Left renal cortex interstitium (tissue), 4 donors: ENCODE measurements around the gene LUC7L. TPM values are rescaled to one million over a fixed set of nuclear protein-coding genes. Genes with fewer than 3 reads are reported as not detected.
"Not testable (repeated sequence)": the region's sequence is repeated elsewhere in the genome, so short reads cannot be mapped to it uniquely, and the experiment has no call there.

Experiments
- DNase-seq, 4 donors: peaks; one replicate each; pipeline ENCODE4 v3.0.0-alpha.2; 2013; ENCODE audit warnings: low read depth in 4 of 4, low spot score in 2 of 4, missing footprints in 1 of 4
- polyA plus RNA-seq, 4 donors: library from polyadenylated mRNA; unstranded; fragments of 120-200 nt; gene quantifications; one replicate each; pipeline ENCODE4 v1.2.1, GENCODE V29; 2013; ENCODE audit not compliant: insufficient read length in 4 of 4

The LUC7L gene
- polyA plus RNA-seq, 4 donors, result 98.9 to 185 (median 135) TPM

DNA sequence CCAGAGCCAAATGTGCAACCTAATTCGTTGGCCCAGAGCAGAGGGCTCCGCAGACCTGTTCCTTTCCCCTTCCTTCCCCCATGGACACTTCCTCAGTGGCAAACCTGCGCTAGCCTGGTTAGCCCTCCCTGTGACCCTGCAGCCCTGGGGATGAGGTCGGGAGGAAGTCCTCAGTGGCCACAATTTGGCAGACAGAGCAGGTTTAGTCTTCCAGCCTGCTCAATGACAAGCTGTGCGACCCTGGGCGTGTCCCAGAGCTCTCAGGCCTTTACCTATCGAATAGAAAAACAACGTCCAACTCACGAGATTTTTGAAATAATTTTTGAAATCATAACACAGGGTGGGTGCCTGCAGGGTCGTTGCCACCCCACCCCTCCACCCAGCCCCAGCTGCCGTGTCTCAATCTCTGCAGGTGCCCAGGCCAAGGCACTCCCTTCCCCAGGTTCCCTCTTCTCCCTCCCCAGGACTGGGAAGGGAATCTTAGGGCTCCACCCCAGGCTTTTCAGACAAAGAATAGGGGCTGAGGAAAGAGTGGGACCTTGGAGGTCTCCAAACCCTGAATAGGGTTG, 62.0 kb downstream of the LUC7L start:
- DNase-seq, result no peak

DNA sequence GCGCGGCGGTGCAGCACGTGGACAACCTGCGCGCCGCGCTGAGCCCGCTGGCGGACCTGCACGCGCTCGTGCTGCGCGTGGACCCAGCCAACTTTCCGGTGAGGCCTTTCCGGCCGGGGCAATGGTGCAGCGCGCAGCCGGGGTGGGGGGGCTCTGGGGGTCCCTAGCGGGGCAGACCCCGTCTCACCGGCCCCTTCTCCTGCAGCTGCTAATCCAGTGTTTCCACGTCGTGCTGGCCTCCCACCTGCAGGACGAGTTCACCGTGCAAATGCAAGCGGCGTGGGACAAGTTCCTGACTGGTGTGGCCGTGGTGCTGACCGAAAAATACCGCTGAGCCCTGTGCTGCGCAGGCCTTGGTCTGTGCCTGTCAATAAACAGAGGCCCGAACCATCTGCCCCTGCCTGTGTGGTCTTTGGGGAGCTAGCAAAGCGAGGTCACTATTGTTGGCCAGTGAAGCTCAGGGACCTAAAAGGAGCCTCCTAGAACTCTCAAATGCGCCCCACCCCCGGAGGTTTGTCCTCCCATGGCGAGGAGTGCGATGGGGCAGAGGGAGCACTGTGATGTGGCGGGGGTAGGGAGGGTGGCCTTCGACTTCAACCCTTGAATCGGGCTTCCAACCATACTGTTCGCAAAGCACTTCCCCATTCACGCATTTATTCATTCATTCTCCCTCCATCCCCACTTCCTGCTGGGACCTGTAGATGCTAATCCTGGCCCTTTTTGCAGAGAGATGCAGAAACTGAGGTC, 62.7 kb downstream of the LUC7L start:
- DNase-seq, result no peak

DNA sequence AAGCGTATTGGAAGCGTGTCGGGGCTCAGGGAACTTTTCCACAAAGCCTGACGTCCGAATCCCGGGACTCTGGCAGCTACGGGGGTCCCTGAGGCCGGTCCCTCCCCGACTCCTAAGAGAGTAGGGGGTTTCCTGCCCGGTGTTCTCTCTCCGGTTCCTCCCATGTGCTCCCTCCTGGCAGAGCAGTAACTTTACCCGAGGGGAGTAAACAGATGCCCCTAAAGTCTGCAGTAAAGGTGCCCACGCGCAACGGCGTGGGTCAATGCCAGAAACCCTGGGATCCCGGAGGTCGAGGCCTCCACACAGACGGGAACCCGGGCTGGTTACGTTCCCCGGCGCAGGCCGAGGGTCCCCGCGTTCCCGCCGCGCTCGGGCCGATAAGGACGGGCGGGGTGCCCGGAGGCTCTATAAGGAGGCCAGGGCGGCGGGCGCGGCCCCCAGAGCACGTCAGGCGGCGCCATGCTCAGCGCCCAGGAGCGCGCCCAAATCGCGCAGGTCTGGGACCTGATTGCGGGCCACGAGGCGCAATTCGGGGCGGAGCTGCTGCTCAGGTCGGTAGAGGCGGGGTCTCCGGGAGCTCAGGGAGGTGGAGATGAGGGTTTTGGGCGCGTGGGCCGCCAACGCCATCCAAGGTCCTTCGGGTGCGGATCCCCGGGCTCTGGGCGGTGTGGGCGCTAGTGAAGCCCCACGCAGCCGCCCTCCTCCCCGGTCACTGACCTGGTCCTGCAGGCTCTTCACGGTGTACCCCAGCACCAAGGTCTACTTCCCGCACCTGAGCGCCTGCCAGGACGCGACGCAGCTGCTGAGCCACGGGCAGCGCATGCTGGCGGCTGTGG, 63.5 kb downstream of the LUC7L start, which contains the start of gene HBM:
Gene HBM, plus strand, starts transcription at position 440 of the 836 bp plus-strand sequence. Its CDS starts 20 bp downstream, at position 460.
- no peak for DNase-seq

DNA sequence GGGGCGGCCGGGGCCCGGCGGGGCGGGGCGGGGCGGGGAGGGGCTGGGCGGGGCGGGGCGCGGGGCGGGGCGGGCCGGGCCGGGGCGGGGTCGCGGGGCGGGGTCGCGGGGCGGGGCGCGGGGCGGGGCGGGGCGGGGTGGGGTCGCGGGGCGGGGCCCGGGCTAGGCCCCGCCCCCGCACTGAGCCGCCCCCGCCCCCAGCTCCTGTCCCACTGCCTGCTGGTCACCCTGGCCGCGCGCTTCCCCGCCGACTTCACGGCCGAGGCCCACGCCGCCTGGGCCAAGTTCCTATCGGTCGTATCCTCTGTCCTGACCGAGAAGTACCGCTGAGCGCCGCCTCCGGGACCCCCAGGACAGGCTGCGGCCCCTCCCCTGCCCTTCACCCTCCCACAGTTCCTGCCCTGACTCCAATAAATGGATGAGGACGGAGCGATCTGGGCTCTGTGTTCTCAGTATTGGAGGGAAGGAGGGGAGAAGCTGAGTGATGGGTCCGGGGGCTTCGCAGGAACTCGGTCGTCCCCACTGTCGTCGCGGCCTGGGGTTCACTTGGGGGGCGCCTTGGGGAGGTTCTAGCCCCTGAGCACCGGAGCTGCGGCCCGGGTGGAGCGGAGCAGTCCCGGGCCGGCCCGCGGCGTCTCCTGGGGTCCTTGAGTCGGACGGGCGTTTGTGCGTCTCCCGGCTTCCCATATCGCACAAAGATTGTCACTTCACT, 64.3 kb downstream of the LUC7L start:
- DNase-seq, result no peak

DNA sequence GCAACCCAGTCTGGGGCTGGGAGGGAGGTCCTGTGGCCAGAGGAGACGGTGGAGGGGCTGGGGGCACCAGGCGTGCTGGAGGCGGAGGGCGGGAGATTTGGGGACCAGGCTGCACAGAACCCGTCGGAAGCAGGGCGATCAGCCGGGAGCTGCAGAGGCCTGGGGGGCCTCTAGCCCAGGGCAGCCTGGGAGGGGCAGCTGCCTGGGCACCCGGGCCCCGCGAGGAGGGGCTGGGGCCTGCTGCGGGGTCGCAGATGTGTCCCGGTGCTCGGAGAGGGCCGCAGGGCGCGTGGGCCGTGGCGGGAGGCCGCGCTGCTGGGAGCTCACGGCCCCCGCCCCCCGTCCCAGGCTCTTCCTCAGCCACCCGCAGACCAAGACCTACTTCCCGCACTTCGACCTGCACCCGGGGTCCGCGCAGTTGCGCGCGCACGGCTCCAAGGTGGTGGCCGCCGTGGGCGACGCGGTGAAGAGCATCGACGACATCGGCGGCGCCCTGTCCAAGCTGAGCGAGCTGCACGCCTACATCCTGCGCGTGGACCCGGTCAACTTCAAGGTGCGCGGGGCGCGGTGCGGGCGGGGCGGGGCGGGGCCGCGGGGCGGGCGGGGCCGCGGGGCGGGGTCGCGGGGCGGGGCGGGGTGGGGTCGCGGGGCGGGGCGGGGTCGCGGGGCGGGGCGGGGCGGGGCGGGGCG, 65.0 kb downstream of the LUC7L start:
- DNase-seq, result not testable (repeated sequence)

DNA sequence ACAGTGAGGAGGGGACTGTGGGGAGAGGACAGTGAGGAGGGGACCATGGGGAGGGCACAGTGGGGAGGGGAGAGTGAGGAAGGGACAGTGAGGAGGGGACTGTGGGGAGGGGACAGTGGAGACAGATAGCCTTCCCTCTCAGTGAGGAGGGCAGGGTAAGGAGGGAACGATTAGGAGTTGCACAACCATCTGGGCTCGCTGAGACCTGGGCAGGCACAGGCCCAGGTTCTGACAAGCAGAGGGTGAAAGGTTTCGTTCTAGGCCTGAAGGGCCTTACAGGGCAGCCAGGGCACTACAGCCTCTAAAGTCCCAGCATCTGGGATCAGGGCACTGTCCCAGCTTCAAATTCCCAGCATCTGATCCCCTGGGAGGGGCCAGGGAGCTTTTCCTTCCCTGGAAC, 65.6 kb downstream of the LUC7L start:
- DNase-seq, result not testable (repeated sequence)

DNA sequence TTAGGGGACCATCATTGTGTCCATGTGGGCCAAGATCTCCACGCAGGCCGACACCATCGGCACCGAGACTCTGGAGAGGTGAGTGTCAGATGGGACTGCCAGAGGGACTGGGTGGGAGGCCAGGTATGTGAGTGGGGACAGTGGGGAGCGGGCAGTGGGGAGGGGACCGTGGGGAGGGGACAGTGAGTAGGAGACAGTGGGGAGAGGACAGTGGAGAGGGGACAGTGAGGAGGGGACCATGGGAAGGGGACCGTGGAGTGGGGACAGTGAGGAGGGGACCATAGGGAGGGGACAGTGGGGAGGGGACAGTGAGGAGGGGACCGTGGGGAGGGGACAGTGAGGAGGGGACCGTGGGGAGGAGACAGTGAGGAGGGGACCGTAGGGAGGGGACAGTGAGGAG, 66.1 kb downstream of the LUC7L start:
- DNase-seq, result not testable (repeated sequence)

DNA sequence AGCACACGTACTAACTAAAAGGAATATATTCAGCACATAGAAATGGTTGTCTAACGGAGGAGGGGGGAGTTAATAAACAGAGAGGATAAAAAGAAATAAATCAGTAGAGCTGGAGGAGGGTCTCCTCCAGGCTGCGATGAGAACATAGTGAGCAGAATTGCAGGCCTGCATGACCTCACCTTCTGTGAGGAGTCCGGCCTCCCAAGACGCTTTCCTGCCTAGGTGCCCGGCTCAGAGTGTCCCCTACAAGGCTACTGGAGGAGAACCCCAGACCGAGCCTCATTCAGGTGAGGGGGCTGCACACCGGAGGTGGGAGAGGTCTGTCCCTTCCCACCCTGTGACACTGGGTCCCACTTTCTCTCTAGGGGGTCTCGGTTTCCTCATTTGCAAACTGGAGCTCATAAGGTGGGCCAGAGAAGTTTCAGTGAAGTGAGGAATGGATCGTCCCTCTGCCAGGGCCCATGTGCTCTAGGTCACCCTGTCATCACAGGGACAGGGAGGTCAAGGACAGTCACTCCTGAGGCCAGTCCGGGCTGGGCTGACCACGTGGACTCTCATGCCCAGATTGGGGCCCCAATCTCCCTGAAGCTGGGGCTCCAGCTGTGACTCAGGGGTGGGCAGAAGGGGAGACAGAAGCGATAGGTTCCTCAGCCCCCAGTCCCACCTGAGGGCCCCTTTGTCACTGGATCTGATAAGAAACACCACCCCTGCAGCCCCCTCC, 66.8 kb downstream of the LUC7L start:
- no peak for DNase-seq

DNA sequence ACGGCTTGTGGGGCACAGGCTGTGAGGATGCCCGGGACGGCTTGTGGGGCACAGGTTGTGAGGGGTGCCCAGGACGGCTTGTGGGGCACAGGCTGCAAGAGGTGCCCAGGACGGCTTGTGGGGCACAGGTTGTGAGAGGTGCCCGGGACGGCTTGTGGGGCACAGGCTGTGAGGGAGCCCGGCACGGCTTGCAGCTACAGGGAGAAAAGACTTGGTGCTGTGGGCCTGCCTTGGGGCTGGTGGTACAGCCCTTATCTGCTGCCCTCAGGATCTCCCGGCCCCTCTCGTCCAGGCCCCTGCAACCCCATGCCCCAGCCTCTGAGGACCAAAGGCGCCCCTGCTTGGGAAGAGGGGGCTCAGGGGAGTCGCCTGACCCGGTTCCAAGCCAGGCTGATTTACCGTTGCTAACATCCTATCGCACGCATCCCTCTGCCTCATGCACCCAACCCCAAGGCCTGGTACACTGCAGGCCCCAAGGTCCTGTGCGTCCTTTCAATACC, 68.5 kb downstream of the LUC7L start:
- no peak for DNase-seq

DNA sequence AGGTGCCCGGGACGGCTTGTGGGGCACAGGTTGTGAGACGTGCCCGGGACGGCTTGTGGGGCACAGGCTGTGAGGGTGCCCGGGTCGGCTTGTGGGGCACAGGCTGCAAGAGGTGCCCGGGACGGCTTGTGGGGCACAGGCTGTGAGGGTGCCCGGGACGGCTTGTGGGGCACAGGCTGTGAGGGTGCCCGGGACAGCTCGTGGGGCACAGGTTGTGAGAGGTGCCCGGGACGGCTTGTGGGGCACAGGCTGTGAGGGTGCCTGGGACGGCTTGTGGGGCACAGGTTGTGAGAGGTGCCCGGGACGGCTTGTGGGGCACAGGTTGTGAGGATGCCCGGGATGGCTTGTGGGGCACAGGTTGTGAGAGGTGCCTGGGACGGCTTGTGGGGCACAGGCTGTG, 69.0 kb downstream of the LUC7L start:
- DNase-seq, result not testable (repeated sequence)

DNA sequence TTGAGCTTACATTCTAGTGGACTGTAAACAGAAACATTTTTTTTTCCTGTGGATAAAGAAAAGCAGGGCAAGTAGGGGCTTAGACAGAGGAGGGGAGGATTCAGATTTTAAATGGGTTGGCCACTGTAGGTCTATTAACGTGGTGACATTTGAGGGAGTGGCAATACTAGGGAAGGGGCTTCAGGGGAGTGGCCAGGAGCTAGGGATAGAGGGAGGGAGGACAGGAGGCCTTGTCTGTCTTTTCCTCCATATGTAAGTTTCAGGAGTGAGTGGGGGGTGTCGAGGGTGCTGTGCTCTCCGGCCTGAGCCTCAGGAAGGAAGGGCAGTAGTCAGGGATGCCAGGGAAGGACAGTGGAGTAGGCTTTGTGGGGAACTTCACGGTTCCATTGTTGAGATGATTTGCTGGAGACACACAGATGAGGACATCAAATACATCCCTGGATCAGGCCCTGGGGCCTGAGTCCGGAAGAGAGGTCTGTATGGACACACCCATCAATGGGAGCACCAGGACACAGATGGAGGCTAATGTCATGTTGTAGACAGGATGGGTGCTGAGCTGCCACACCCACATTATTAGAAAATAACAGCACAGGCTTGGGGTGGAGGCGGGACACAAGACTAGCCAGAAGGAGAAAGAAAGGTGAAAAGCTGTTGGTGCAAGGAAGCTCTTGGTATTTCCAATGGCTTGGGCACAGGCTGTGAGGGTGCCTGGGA, 70.0 kb downstream of the LUC7L start:
- DNase-seq, result no peak

DNA sequence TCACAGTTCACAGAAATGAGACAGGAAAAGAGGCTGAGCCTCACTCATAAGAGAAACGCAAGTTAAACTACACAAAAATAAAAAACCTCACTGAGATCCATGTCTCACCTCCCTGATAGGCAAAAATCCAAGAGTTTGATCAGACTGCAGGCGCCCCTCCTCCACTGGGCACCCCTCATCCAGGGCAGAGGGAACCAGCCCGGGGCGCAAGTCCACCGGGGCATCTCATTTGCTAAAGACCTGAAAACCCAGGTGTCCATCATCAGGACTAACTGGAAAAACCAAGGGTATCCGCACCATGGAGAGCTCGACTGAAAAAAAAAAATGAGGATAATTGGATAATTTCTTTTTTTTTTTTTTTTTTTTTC, 74.2 kb downstream of the LUC7L start:
- DNase-seq, result no peak

DNA sequence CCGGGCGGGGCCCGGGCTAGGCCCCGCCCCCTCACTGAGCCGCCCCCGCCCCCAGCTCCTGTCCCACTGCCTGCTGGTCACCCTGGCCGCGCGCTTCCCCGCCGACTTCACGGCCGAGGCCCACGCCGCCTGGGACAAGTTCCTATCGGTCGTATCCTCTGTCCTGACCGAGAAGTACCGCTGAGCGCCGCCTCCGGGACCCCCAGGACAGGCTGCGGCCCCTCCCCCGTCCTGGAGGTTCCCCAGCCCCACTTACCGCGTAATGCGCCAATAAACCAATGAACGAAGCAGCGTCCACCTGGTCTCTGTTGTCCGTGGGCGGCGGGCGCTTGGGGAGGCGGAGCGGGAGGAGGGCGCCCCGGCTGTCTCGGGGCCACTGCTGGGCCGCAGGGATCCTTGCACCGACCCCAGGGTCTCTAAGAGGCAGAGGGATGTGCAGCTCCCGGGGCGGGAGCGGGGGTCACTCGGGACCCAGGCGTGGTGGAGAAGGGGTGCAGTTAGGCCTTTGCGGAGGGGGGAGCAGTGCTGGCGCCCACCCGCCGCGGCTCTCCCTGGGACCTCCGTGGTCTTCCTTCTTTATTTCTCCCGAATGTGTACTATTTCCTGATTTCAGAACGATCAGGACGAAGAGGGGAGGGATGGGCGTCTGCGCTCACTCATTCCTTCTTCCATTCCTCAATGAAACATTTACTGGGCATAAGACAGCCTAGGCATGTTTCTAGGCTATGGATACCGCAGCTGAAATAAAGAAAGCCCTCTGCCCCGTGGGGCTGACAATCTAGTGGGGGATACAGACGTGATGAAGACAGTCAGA, 74.8 kb downstream of the LUC7L start:
- peak in 1 of 4 donors; percentile 37 for DNase-seq

DNA sequence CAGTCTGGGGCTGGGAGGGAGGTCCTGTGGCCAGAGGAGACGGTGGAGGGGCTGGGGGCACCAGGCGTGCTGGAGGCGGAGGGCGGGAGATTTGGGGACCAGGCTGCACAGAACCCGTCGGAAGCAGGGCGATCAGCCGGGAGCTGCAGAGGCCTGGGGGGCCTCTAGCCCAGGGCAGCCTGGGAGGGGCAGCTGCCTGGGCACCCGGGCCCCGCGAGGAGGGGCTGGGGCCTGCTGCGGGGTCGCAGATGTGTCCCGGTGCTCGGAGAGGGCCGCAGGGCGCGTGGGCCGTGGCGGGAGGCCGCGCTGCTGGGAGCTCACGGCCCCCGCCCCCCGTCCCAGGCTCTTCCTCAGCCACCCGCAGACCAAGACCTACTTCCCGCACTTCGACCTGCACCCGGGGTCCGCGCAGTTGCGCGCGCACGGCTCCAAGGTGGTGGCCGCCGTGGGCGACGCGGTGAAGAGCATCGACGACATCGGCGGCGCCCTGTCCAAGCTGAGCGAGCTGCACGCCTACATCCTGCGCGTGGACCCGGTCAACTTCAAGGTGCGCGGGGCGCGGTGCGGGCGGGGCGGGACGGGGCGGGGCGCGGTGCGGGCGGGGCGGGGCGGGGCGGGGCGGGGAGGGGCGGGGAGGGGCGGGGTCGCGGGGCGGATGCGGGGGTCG, 75.6 kb downstream of the LUC7L start:
- not testable (repeated sequence) for DNase-seq

DNA sequence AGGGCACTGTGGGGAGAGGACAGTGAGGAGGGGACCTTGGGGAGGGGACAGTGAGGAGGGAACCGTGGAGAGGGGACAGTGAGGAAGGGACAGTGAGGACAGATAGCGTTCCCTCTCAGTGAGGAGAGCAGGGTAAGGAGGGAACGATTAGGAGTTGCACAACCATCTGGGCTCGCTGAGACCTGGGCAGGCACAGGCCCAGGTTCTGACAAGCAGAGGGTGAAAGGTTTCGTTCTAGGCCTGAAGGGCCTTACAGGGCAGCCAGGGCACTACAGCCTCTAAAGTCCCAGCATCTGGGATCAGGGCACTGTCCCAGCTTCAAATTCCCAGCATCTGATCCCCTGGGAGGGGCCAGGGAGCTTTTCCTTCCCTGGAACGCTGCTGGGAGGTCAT, 76.1 kb downstream of the LUC7L start:
- DNase-seq, result not testable (repeated sequence)

DNA sequence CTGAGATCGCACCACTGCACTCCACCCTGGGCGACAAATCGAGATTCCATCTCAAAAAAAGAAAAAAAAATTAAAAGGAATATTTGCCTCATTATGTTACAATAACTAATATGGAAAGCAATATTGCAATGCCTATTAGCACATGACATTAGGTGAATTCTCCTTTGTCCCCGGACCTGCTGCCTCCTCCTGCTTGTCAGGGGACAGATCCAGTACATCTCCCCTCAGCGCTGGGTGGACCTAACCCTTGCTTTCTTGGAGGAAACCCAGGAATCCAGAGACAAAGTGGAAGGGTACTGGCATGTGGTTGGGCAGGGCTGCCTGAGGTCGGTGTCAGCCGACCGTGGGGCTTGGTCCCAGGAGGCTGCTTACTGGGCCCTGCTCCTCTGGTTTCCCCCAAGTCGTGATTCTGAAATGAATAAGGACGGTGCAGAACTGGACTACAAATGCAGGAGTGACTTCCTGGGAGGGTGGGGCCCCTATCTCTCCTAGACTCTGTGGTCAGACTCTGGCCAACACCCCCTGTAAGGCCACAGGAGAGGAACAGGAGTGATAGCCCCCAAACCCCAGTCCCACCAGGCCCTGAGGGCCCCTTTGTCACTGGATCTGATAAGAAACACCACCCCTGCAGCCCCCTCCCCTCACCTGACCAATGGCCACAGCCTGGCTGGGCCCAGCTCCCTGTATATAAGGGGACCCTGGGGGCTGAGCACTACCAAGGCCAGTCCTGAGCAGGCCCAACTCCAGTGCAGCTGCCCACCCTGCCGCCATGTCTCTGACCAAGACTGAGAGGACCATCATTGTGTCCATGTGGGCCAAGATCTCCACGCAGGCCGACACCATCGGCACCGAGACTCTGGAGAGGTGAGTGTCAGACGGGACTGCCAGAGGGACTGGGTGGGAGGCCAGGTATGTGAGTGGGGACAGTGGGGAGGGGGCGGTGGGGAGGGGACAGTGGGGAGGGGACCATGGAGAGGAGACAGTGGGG, 76.8 kb downstream of the LUC7L start, which contains the start of gene HBZ:
Gene HBZ, plus strand, starts transcription at position 504 of the 988 bp plus-strand sequence. Its CDS starts 266 bp downstream, at position 770.
- DNase-seq, result no peak
